ENCODE data around the gene AFF3.
"Not testable (repeated sequence)": the region's sequence is repeated elsewhere in the genome, so short reads cannot be mapped to it uniquely, and the experiment has no call there.

The AFF3 gene

DNA sequence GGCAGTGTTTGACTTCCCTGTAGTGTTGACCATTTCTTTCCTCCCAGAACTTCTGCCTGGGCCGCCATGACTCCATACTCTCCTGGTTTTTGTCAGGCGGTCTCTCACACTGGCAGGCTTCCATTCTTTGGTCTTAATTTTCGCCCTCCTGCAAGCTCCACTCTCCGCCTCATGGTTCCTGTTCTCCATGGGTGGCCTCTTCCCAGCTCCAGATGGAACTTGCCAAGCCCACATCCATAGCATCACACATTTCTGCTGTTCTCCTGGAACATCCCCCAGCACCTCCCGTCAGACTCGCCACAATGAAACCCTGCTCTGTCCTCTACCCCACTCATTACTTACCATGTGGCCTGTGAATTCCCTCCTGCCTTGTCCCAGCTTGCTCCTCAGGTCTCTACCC is 896 bp upstream of the AFF3 start:
- no peak for DNase-seq

DNA sequence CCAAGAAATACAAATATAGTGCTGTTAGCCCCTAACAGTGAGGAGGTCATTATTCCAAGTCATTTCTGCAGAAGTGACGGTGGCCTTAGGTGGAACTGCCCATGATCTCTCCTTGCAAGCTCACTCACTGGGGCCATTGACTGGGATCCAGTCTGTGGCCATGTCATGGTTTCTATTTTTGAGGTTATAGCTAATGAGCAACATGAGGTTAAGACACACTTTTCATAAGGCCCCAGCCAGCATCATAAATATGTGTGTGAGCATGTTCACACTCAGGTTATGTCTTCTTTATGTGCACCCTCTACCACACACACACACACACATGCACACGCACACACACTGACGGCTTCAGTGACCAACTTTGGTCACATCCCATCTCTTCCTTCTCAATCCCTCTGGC is 484 bp downstream of the AFF3 start:
- DNase-seq = no peak

DNA sequence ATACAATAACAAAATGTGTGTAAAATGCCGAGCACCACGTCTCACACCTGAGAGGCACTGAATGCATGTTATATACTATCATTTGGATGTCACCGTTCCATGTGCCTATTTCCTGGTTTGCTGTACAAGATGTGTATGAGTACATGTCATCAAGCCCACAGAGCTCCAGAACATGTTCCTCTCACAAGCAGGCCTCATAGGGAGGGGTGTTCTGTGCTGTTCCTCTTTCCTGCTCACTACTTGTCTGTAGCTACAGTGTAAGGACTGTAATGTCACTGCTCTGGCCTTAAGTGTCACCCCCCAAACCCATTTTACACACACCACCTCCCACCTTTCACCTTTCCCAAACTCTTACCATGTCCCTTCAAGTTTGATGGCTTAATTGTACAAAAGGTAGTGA is 1.8 kb downstream of the AFF3 start:
- no peak for DNase-seq

DNA sequence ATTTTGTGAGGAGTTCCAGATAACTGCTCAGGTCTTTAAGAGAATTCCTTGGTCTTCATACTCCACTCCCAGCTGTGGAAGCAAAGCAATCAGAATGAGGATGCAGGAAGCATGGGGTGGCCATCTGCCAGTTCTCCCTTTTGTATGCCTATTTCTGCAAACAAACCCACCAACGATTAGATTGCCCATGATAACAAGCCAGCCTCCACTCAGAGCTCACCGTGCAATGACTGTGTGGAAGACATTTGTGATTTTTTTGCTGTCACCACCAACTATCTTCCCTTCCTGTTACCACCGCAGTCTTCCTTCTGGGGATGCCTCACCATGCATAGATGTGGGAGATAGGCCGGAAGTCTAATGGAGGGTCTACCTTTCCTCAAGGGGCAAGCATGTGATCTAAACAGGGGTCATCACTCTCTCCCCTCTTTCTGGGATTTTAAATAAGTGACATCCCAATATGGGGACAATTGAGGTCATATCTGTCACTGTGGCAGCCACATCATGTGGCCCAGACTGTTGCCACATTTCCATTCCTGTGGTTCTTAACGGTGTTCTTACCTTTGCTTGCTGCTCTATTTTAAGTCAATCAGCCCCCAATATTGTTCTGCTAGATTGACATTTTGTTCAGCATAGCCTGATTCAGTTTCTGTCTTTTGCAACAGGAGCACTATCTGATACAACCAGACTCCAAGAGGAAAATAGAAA is 4.4 kb downstream of the AFF3 start:
- no peak for DNase-seq

DNA sequence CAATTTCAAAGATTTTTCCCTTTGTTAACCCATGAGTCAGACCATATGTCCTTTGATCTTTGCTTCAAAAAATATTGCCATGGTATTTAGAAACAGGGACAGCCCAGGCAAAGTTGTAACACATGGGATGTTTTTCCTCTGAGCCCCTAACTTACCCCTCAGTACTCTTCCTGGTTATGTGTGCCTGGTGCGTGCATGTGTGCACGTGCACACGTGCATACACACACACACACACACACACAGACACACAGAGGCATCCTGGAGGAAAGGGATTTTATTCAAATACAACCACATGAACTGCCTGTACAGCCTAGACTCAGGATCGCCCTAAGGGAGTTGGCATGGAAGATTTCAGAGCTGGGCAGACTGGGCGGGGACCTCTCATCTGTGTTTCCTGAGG is 5.1 kb downstream of the AFF3 start:
- DNase-seq = no peak

DNA sequence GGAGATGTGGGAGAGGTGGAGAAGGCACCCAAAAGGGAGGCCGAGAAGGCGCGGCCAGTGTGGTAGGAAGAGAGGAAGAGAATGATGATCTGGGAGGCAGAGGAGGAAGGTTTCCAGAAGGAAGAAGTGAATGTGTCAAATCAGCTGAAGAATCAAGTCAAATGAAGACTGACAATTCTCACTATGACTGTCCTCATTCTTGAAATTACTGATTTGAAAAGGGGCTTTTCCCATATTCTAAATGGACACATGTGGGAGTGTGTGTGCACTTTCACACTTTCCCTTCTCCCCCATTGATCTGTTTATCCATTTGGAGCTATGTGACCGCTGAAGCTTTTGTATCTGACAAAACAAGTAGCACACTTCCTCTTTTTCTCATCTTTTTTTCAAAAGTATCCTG is 6.1 kb downstream of the AFF3 start:
- no peak for DNase-seq

DNA sequence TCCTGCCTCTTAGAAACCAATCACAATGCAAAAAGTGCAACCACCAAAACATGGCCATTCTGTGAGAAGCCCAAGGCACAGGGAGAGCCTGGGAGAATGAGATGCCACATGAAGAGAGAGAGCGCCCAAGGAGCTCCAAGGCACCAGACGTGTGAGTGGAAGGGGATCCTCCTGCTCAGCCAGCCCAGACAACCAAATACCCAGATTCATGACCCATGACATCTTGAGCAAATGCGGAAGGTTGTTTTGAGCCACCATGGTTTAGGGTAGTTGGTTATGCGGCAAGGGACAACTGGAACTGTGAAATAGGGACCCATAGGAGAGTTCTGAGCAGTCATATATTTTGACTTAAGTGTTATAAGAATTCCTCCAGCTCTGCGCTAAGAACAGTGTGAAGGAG is 7.0 kb downstream of the AFF3 start:
- no peak for DNase-seq

DNA sequence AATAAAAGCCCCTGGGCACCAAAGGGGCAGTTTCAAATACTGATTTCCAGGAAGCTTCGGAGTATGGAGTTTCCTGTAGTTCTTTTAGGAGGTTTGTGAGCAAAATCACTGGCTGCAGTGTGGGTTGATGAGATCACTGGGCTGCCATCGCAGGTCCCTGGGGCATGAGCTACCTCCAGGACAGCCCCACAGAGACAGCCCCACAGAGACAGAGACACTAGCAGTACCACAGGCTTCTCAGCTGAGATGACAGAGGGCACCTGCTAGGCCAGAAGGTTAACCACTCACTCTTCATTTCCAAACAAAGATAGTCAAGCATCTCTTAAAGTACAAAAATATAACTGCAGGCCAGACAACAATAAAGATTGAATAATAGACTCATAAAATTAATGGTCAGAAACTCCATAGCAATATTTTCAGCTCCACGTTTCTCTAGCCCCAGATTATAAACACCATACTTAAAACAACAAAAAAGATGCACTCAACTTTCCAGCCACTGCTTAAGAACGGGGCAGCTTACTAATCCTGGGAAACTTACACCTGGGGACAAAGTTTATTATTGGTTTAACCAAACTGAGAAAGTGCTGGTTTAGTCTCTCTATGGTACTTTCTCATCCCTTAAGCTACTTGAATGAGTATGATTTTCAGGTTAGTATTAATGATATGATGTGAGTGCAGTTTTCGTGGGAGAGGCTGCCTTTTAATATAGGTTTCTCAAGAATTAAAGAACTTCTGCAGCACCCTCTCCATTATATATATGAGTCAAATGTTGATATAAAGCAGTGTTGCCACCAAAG is 11.6 kb downstream of the AFF3 start:
- DNase-seq = no peak

DNA sequence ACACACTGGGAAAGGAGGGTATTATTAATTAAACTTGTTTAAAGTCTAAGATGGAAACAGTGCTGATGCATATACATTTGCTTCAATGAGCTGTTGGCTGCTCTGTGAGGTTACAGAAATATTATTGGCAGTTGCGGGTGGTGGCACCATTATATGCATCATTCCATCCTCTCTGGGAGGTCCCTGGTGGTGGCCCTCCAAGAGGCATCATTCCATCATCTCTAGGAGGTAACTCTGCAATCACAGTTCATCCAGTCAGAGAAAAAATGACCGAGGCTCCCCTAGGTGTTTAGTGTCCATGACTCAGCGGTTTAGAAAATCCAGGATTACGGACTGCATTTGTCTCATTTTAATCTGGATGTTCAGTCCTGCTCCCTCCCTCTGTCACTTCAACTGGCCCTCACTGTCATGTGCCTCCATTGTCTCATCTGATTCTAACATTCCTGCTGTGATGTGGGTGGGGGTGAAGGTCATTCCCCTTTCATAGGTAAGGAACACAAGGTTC is 15.4 kb downstream of the AFF3 start:
- DNase-seq = no peak

DNA sequence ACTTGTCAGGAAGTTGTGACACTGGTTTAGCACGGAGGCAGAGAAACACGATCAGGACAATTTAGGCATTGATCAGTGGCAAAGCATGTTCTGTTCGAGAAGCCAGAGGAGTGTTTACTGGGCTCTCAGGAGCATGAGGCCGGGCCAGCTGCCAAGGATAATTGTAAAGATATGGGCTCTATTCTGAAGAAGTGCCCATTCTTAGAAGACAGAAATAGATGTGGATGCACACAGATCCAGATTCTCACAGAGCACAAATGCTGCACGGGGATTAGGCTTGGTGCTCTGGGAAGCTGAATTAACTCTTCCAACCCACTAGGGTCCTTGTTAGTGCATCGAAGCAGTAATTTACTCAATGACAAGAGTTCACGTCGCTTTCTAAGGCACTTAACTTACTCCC is 16.2 kb downstream of the AFF3 start:
- DNase-seq = peak; percentile 53

DNA sequence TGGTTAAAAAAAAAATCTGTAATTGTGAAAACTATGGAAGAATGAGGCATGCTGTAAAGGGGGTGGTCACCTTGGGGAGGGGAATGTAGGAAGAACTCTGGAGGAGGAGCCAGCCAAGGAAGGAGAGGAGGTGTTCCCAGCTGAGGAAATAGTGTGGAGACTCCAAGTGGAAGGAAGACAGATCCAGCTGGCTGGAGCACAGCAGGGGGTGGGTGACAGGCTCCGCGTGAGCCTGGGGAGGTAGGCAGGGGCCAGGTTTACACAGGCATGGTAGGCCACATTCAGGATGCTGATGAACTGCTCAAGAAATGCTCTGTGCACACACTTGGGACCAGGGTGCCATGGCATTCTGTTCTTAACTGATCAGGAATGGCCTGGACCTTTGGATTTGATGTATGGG is 16.8 kb downstream of the AFF3 start:
- DNase-seq = no peak

DNA sequence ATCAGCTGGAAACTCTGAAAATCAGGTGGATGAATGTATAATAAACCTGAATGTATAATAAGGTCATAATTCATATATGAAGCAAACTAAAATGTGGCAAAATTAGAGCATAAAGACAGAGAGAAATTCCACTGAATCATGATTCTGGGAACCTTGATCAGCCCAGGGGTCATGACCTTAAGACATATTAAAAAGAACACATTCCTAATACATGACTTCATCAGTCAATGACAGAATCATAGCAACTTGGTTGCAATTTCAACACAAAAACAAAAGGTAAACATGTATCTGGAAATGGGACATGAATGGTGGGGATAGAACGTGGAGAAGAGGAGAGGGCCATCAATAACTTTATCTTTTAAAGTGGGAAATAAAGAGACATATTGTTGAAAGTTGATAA is 17.6 kb downstream of the AFF3 start:
- DNase-seq = no peak

DNA sequence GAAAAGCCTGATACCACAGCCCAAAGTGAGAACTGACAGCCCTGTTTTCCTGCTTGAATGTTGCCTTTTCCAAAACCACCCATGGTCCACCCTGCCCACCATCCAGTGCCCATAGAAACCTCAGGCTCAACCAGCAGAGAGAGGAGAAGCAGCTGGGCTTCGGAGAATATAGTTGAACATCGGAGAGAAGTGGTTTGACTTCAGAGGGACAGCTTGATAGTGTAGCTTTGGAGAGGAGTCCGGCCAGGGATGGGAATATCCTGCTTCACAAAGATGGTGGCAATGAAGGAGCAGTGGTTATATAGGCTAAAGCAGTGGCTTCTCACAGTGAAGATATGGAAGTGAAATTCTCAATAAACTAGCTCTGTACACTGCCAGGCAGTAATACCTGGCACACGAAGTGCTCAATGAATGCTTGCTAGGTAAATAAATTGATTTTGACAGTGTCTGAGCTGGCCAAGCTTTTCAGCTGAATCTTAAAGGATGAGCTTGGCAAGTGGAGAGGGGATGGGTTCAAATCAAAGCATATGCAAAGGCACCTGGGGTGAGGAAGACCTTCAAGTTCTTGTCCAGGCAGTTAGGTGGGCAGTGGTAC is 21.2 kb downstream of the AFF3 start:
- no peak for DNase-seq

DNA sequence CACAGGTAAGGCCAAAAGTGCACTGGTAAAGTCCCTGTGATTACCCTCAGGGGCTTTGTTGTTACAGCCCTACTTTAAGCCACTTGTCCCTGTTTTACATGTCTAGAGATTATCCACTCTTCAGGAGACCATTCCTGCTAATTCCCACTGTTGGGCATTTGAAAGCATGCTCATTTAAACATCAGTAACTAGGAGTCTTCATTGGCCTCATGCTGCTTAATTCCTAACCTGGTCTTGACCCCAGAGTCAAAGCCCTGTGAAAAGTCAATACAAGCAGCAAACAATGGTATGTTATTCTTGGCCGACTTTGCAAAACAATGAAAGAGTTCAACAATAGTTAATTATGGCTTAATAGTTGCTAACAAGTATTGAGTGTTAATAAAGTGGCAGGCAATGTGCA is 23.2 kb downstream of the AFF3 start:
- DNase-seq = no peak

DNA sequence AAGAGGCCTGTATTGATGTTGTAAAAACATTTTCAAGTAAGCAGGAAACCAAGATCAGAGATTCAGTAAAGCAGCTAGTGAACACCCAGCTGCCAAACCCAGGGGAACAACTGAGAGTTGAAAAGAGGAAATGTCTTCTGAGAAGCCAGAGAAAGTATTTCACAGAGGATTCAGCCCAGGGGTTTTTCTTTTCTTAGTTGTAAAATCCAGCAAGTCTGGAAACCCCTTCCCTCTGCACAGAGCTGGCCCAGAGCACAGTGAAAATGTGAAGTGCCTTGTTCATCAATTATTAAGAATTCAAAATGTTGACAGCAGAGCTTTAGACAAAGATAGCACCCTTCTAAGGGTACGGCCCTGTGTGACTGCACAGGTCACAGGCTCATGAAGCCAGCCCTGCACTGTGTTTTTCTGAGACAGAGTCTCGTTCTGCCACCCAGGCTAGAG is 28.4 kb downstream of the AFF3 start:
- no peak for DNase-seq

DNA sequence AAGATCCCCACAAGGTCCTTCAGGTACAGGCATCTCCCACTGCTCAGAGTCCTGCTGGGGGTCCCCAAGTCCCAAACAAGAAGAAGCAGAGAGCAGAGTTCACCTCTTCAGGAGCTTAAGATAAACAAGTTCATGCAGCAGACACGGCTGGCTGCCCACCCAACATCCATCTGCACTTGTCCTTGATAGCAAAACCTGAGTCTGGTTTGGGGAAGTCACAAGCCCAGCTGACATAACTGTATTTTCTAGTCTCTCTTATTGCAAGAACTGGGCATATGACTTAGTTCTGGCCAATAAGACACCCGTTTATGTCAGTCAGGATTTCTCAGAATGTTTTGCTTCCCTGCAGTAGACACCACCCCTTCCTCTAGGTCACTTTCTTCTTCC is 31.8 kb downstream of the AFF3 start:
- DNase-seq = no peak

DNA sequence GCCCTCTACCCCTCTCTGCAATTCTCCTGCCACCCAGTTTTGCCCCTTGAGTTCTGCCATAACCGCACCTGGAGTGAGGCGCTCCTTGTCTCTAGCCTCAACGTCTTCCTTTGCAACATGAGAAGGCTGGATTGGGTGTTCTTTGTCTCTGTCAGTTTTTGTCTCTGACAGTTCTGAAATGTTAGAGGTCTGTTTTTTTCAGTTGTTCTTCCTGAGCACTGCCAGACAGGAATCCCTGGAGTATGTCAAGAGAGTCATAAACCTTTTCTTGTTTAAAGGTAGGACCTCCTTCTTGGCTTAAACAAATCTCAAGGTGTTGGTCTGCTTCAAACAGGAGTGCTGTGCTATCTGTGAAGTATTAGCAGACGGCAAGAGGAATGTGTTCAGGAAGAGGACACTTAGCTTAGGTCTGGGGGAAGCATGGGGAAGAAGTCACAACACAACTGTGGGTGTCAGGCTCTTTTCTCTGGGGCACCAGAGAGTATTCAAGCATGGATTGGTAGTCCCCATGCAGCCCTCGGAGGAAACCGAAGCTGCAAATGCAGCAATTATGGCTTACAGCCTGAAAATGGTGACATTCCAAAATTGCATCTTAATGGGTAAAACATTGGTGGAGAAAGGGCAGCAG is 32.3 kb downstream of the AFF3 start:
- DNase-seq = no peak

DNA sequence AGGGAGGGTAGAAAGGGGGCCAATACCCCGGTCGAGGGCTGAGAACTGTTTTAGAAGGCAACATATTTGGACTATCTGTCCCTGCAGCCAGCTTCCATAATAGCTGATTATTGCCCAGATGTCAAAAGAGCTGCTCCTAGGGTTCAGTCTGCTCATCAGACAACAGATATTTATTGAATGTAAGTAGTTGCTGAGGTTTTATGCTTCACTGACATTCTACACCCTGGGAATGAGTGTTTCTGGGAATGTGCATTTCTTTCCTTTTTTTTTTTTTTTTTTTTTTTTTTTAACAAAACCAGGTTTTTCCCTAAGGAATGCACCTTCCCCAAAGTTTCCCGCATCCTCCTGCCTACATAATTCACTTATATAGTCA is 33.8 kb downstream of the AFF3 start:
- not testable (repeated sequence) for DNase-seq

DNA sequence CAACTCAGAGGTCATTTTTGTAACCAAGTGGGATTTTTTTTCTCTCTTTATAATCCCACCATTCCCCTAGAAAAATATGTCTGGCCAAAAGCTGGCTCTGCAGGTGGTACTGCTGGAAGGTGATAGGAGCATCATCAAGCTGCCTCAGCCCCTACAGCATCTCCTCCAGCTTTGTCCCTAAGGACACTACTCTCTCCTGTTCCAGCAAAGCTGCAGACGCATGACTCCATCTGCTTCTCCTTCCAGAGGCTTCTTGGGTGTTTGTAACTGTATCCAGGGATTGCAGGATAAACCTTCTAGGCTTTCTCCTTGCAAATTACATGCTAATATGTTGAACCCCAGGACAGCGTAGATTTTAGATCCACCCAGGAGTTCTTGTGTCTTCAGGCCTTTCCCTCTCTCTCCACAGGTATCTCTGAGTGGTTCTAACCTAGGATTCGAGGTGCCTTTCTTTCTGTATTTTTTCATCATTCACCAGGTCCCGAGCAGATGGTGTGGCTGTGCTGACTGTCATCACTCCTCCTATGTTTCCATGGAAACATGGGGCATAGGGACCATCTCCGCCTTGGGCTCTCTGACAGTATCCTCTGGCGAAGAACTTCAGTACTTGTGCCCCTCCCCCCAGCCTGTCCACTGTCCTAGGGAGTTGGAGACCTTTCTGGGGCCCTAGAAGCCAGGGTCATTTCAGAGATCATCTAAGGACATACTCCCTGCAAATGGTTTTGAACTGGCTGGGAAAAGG is 34.3 kb downstream of the AFF3 start:
- no peak for DNase-seq

DNA sequence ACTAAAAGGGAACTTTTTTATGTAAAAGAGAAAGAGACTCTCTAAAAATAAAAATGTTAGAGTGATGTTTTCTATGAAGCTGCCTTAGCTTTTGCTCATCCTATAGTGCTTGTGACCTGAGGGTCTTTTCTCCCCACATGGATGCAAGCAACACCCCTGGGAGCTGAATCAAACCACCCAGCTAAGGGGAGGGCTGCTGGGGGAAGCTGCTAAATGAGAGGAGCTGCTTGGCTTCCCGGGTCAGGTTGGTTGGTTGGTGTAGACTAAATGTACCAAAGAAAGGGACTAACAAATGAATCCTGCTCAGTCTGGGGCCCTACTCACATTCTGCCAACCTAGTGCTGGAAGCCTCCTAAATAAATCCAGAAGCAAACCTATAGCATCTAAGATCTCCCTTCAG is 35.0 kb downstream of the AFF3 start:
- DNase-seq = no peak

DNA sequence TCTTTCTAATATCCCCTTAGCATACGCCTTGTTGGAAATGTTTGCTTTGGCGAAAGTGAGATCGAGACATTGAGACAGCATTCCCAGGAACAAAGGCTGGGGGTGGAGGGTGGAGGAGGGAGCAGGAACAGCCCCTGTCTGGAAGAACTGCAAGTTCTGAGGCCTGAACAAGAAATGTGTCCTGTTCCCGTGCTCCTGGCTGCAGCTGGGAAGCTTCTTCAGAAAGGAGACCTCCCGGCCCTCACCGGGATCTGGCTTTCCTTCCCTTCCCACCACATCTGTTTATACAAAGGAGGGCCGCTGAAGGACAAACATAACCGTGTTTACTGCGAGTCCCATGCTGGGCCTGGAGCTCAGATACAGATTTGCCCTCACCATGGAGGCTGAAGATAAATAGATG is 35.9 kb downstream of the AFF3 start:
- DNase-seq = no peak

DNA sequence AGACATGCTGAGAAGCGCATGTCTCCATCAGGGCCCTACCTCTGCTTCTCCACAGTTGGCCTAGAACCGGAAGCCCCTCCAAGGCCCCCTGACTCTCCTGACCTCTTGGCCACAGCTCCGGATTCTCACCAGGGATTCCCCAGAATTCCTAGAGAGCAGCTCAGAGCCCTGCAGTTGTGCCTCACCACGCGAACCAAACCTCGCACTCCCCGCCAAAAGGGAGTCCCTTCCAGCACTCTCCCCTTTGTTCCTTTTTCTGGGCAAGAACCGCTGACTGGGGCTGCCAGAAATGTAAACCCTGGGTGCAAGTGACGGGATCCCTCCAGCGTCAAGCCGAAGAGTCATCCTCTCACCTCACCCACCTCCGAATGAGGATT is 36.7 kb downstream of the AFF3 start:
- no peak for DNase-seq

Data from NCI-H1105 treated with DMSO at 0.1 percent for 48 hours (cell line).